Spleen (tissue), 7 donors: ENCODE data around the gene RTP2.

ENCODE experiments used
- POLR2A ChIP-seq, 3 donors: fragments of 450-650 bp; IDR thresholded peaks; one replicate each; pipeline ENCODE4 v1.5.1; 2017; ENCODE audit warnings: antibody characterized with exemption in 3 of 3, mild to moderate bottlenecking in 1 of 3
- TF ChIP-seq, protein P1 (sequence below), 11 experiments: fragments of 200-600 bp in 7 of 11; fragments of 450-650 bp in 4 of 11; sonication (generic) in 4 of 11; IDR thresholded peaks in 8 of 11; conservative IDR thresholded peaks in 3 of 11; 1 replicate in 7 of 11; 2 replicates in 4 of 11; pipeline versions ENCODE4 v1.4.0 to v1.8.0; 2016 to 2021; ENCODE audit warnings: antibody characterized with exemption in 11 of 11, inconsistent platforms in 4 of 11, mild to moderate bottlenecking in 1 of 11
- donor health status: DM: no; HTN: no; CAD: no; lungs with moderate emphysema.
- donor health status: DM: no; HTN: no; CAD: no.
- donor health status: DM: no; HTN: no; CAD: no.

DNA sequence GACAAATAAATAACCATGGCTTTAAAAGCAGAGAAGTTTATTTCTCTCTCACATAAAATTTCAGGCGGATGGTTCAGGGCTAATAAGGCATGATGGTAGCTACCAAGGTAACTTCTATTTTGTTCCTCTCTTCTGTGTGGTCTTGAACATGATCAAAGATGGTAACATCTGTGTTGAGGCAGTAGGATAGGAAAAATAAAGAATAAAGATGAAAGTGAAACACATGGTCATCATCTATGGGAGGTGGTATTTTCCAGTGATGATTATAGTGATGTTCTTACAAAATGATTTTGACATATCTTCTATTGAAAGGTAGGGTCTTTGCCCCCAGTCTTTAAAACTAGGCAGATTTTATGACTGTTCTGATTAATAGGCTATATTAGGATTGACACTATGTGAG is 17.9 kb downstream of the RTP2 start:
- TF ChIP-seq, protein P1, sequence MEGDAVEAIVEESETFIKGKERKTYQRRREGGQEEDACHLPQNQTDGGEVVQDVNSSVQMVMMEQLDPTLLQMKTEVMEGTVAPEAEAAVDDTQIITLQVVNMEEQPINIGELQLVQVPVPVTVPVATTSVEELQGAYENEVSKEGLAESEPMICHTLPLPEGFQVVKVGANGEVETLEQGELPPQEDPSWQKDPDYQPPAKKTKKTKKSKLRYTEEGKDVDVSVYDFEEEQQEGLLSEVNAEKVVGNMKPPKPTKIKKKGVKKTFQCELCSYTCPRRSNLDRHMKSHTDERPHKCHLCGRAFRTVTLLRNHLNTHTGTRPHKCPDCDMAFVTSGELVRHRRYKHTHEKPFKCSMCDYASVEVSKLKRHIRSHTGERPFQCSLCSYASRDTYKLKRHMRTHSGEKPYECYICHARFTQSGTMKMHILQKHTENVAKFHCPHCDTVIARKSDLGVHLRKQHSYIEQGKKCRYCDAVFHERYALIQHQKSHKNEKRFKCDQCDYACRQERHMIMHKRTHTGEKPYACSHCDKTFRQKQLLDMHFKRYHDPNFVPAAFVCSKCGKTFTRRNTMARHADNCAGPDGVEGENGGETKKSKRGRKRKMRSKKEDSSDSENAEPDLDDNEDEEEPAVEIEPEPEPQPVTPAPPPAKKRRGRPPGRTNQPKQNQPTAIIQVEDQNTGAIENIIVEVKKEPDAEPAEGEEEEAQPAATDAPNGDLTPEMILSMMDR (IDR thresholded peaks at IDR 0.05 in 8 of 11, conservative IDR thresholded peaks at IDR 0.05 in 3 of 11): no peak
- TF ChIP-seq POLR2A (IDR thresholded peaks at IDR 0.05): no peak
